MV-4-11 (cell line): ENCODE results near the gene CIB4.

ENCODE experiments used
- DNase-seq: peaks from one replicate; lab custom pipeline; 2025; lab: John Stamatoyannopoulos, UW

Gene CIB4

GRCh38 chr2:26642429-26642828 lies 1.3 kb upstream of the CIB4 start:
- no peak for DNase-seq

DNA sequence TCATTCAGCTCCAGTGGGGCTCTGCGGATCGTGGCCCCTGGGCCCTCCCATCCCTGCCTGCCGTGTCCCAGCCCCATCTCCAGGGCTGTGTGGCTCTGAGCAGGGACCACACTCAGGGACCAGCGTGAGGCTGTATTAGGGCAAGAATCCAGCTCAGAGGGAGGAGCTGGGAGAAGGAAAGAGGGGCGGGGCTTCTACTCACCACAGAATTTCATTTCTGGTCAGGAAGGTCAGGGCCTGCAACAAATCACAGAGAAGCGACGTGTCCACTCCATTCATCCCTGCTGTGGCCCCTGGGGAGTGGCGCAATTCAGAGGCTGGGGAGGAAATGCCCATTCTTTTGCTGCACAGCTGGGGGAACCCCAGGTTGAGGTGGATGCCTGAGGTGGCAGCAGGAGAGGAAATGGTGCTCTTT lies 828 bp downstream of the CIB4 start:
- DNase-seq = peak; percentile 54

GRCh38 chr2:26639685-26640243 lies 1.4 kb downstream of the CIB4 start:
- DNase-seq = no peak

- no peak for DNase-seq
Observed at GRCh38 chr2:26637811-26638310, 3.3 kb downstream of the CIB4 start.

DNA sequence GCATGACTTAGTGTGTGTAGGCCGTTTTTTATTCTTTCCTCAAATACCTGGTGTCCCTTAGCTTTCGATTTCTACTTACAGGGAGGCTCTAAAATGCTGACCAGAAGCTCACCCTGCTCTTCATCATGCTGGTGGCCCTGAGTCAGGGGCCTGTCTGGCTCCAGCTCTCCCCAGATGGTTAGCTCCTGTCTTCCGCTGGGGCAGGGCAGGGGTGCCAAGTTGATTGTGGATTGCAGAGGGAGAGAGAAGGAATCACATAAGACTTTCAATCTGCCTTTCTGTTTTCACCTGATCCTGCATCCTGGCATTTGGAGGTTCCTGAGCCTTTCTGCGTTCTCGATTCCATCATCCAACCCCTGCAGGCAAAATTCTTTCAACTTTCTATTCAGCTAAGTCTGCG lies 4.2 kb downstream of the CIB4 start:
- DNase-seq = no peak

DNA sequence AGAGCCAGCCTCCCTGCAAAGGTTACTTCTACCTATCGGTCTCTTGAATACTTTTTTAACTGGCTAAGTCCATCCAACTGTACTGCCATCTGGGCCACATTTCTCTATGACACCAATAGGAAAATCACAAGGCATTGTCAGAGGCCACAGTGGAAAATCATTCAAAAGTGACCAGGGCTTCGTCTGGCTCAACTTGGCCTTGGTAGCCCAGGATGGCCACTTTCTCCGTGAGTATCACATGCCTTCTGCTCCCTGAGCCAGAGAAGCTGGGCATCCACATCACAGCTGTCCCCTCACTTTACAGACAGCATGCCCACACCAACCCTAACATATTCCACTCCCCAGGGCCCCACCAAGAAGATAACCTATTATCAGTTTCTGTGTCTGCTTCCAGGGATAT lies 5.8 kb downstream of the CIB4 start:
- no peak for DNase-seq

DNA sequence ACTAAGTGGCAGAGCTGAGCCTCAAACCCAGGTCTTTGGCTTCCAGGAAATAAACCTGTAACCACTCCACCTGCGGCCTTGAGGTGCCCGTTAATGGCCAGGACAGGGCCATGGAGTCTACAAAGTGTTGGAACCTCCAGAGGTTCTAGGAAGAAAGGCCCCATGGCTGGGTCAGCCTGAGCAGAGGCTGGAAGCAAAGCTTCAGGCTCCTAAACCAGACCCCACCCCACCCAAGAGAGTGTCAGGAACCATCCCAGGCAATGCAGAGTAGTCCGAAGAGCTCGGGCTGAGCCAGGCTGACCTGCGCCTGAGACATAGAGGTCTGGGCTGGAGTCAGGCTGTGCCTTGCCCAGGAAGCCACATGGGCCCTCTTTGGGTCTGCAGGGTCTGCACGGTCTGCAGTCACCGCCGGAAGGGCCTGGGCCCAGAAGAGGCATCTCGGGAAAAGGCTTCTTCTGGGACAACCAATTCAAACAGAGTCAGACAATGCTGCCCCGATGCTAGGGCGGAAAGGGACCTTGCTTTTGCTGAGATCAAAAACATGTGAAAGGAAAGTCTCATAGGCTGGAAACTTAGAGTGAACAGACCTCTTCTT lies 6.4 kb downstream of the CIB4 start:
- DNase-seq = no peak

GRCh38 chr2:26633993-26634595 lies 7.1 kb downstream of the CIB4 start:
- DNase-seq = no peak

DNA sequence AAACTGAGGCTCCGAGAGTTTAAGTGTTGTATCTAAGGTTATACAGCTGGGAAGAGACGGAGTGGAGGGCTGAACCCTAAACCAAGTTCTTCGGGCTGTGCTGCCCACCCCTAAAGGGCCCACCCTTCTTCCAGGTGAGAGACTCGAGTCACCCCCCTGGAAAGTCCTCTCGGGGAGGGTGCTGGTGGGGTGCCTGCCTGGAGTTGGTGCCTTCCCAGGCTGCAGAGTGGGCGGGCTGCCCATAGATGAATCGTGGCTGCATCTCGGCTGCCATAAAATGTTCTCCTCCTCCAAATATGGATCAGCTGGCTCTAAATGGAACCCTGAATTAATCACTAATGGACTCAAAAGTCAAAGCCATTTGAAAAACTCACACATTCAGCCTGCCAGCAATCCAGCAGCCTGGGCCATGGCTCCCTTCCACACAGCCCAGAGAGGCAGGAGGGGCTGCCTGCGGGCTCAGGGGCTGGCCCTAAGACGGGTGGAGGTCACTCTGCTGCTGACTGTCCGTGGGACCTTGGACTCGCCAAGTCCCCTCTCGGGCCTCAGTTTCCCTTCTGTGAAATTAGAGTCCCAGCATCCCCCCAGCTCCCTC lies 7.7 kb downstream of the CIB4 start:
- DNase-seq = no peak

DNA sequence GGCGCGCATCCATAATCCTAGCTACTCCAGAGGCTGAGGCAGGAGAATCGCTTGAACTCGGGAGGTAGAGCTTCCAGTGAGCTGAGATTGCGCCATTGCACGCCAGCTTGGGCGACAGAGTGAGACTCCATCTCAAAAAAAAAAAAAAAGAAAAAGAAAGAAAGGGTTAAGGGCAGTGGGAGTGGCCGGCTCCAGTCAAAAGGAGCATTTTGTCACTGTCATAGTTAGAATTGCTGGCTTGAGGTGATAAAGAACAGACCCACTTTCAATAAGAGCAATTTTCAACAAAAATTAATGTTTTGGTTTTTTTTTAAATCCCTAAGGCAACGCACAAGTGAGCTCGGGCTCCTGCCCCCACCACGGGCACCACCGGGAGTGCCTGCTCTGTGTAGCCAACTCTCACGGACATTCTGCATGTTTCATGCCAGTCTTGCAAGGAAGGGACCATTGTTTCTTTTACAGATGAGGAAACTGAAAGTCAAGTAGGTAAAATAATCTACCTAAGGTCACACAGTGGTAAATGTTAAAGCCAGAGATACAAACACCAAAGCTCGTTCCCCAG lies 8.5 kb downstream of the CIB4 start:
- no peak for DNase-seq

DNA sequence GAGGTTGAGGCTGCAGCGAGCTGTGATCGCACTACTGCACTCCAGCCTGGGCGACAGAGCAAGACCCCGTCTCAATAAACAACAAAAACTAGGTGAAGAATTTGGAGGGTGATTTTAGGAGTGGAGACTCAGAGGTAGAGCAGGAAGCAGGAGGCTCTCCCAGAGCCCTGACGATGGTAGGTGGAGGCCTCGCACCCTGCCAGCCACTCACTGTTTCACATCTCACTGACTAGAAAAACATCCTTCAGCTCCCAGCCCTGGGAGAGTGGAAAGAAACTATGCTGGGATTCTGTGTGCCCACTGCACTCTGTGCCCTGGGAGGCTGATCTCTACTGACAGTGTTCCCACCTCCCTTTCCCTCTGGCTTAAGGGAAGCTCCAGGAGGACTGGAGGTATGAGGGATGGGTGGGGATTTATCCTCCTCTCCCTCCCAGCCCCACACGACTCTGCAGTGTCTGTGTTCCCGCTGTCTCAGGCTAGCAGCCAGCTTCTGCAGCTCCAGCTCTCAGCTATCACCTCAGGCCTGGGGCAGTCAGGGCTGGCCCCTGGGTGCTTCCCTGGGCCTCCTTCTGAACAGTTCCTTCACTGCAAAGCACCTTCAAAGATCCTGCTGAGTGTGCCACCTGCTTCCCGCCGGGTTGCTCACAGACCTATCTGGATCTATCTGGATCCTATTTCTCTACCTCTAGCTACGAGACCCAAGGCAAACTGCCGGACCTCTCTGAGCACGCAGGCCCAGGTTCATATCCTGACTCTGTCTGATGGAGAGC lies 9.6 kb downstream of the CIB4 start:
- no peak for DNase-seq

DNA sequence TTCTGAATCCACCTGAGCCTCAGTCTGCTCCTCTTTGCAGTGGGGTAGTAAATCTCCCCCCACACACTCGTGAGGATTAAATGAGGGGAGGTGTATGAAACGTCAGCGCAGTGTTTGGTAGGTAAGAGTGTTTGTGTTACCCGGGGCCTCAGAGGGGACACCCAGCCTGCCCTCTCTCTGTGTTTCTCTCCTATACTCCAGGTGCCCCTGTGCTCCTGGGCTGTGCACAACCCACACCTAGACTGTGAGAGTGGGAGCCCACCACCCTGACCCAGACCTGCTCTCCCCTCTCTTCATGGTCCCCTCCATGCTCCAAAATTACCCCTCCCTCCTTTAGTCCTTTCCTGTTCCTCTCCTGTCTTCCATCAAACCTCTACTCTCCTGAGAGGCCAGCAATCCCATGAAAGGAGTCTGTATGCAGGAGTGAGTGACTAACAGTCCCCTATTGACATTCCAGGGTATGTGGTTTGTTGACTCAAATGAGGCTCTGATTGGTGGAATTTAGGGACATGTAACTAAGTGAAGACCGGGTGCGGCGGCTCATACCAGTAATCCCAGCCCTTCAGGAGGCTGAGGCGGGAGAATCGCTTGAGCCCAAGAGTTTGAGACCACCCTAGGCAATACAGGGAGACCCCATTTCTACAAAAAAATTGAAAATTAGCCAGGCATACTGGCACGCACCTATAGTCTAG lies 10.4 kb downstream of the CIB4 start:
- DNase-seq = no peak

DNA sequence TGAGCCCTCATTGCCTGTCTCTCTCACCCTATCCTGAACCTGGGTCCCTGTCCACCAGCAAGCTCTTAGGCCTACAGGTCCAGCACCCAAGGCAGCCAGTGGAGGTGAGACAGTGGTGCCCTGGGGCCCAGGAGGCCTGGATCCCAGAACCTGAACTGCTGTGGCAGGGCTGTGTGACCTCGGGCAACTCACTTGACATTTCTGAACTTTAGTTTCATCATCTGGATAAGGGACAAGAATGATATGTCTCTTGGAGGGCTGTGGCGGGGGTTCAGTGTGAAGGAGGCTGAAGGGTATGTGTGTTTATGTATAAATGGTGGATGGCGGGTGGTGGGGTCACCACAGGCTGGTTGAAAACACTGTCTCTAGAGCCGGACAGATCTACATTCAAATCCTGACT lies 10.9 kb downstream of the CIB4 start:
- DNase-seq = no peak

DNA sequence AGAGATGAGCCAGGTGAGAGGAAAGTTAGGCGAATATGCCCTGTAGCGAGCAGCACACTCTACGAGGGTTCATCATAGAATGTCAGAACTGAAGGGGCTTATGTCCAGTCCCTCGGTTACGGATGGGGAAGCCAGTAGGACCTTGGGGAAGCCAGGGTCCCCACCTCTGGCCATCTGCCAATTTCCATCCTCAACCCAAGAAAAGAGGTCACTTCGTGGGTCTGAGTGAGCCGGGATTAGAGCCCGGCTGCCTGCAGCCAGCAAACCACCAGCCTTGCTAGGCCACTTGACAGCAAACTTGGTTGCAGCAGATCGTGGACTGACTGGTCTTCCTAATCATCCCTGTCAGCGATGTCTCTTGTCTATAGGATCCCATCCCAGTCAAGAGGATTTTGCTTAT lies 11.4 kb downstream of the CIB4 start:
- DNase-seq = no peak

DNA sequence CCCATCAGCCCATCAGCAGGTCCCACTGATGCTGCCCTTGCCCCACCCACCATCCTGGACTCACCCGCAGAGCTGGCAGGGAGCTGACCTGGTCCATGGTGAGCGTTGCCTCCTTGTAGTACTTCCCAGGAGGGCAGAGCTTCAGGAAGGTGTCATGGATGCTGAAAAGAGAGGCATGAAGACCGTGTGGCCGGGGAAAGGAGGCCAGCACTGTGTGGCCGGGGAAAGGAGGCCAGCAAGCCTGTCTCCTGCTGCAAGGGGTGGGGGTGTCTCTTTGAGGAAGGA lies 11.9 kb downstream of the CIB4 start:
- no peak for DNase-seq

GRCh38 chr2:26628561-26629345 lies 12.4 kb downstream of the CIB4 start:
- DNase-seq = no peak

DNA sequence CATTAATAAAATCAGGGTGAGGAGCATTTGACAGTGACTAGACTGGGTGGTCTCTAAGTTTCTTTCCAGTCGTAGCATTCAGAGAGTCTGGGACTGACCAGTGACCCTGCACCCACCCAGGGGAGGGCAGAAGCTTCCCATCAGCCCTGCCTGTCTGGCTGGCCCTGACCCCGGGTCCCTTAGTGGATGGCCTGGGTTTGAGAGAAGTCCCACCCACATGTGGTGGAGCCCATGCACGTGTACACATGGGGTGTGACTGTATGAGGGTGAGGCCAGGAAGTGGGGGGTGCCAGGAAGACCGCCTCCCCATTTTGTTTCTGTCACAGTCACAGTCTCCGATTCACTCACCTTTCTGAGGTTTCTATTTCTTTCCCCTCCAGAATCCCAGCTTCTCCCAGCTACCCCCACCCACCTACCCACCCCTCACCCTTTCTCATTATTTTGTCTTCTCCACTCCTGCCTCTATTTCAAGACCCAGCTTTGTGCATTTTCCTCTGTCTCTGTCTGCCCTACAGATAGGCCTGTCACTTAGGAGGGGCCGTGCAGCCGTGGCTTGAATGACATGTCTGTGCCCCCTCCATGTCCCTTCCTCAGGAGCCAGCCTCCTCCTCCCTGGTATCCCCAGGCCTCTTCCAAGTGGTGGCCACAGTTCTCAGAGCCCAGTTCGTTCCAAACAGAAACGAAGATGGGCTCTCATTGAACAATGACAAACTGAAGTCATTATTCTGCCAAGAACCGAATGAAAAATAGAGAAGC lies 13.6 kb downstream of the CIB4 start:
- no peak for DNase-seq

GRCh38 chr2:26626606-26627005 lies 14.6 kb downstream of the CIB4 start:
- no peak for DNase-seq

DNA sequence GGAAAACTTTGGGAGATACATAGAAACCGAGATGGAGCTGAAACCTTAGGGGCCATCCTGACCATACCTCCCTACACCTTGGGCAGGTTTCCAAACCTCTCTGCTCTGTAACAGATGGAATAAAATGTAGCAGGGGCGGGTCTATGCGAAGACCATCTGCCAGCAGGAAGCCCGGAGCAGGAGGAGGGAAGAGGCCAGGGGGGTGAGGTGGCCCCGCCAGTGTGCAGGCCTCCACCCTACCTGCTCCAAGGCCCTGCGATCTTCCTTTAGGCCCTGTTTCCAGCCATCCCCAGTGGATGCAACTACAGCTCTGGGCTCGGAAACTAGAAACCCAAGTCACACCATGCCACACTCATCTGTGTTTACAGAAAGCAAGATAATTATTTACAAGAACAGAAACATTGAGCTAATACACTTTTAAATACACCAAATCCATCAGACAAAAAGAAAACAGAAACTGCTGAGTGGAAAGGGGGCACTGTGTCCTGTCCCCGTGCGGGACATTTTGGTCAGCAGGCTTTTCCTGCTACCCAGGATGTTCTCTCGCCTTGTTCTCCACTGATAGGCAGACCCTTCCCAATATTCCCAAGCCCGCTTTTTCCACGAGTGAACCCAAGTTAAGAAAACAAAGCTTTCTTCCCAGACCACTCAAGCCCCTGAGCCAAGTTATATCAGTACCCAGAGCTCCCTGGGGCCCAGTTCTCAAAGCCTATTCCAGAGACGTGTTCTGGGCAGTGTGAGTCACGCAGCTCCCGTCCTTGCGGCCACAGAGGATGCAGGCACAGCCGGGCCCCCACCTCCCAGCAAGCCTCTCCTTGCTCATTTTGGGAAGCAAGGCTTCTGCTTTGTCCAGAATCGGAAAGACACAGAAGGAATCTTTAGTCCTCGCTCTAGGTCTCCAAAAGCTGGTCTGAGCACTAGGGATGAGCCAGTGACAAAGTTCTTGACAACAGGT lies 17.3 kb downstream of the CIB4 start:
- no peak for DNase-seq
